Nucleus accumbens (tissue), 56 donors: ENCODE measurements around the gene VEGFD.

ENCODE experiments used
- DNase-seq, 56 donors: peaks; one replicate each; lab custom pipeline; 2025; lab: John Stamatoyannopoulos, UW

VEGFD gene

DNA sequence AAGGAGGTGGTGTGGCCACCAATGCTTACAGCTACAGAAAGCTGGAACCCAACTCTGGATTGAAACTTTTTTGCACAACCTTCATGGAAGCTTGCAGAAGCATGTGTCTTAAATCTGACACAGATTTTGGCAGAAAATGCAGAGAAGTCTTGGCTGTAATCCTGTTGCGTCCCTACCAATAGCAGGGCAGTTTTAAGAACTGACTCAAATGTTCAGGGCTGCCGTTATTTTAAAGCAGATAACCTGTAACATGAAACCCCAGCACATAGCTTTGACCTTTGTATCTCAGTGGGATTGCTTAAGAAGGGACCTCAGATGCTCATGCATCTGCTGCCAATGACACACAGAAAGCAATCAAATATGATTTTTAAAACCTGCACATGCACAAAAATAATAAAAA, at the start of gene VEGFD:
Gene VEGFD, minus strand, starts transcription at position 110 of the 400 bp plus-strand sequence. CDS start 467 bp downstream, outside the sequence.
- no peak for DNase-seq

- DNase-seq: no peak
These were observed 46.4 kb upstream of the VEGFD start for GRCh38 chrX:15430584-15430983.

DNA sequence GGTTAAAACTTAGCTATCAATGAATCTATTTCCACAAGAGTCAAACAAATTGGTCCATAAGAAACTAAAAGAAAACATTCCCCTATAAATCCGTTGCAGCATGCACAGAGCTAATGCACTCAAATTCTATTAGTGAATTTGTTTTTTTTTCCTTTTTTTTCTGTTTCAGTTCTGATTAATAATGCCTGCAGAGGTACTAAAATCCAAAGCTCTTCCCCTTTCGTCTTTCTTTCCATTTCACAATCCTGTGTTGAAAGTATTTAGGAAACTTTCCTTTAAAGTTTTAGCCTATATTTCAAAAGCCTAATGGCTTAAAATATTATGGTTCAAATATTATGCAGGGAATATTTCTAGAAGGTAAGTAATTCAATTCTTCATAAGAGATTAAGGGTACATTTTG, 45.9 kb upstream of the VEGFD start:
- DNase-seq: no peak

GRCh38 chrX:15425024-15425423, 40.8 kb upstream of the VEGFD start:
- DNase-seq: no peak

GRCh38 chrX:15418707-15419181, 34.5 kb upstream of the VEGFD start:
- no peak for DNase-seq

GRCh38 chrX:15418041-15418706, 34.0 kb upstream of the VEGFD start:
- DNase-seq: no peak

DNA sequence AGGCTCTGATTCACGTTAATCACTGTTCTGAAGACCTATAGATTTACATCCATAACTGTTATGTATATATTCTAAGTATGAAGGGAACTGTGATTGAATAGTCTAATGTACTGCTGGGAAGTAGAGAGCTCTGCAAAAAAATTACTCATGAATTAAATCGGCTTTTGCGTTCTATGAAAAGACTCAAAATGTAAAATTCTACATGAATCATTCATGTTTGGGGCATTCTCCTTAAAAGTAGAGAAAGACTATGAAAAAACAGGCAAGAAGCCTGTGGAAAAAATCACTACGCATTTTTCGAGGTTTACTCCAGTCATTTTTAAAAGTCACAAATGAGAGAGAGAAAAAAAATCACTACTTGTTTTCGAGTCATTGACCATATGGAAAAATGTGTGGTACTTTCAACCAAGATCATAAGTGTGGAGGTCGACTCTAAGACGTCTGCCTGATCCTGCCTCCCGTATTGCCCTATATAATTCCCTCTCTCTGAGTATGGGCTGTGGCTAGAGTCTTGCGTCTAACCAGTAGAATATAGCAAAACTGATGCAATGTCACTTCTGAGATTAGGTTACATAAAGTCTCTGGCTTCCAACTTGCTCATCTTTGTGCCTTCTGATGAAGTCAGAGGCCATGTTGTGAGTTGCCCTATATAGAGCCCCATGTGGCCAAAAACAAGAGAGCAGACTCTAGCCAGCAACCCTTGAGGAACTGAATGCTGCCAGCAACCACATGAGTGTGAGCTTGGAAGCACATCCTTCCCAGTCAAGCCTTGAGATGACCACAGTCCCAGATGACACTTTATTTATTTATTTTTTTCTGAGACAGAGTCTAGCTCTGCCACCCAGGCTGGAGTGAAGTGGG, 32.1 kb upstream of the VEGFD start:
- DNase-seq: no peak

DNA sequence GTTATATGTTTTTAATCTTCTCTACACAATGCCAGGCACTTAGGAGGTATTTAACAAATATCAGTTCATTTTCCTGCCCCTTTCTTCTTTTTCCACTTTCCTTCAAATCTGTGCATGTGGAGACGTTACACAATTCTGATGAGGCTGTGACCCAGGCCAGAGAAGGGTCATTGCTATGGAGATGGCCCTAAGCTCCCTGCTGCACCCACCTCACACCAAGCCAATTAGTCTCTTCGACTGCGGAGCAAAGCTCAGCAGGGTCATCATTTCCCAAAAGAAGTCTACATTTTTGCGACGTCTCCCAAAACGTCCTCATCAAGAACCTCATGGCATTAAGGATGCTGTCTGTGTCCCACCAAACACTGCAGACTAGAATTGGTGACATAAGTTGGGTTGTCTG, 28.9 kb upstream of the VEGFD start:
- no peak for DNase-seq

DNA sequence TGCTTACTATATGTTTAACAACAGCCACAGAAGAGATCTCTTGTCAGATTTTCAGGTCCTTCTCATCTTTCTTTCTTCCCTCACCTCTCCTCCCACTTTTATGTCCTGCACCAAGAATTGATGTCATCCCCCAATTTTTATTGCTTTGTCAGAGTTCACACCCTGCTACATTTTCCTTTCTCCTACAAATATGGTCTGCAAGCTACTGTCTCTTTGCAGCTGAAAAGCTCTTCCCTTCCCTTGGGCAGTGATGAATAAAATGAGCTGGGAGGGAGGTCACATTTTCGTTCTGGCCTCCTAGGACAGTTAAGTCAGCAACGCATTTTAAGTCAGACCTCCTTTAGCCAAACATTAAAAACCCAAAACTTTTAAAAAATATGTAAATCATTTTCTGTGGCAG, 26.7 kb upstream of the VEGFD start:
- DNase-seq: no peak

DNA sequence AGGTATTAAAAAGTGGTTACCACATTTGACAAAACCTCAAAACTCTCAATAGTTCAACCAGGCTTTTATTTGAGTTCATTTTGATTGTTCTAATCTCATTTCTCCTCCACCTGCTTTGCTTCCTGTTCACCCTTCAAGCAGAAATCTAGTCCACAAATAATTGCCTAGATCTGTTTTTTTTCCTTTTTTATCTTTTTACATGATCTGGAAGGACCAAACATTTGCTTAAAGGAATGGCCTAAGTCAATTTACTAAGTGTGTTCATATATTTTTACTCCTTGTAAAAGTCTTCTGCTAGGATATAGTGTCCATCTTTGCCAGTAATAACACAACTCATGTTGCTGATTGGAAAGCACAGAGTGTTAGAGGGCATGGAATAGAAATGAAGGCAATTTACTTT, 26.2 kb upstream of the VEGFD start:
- DNase-seq: no peak

DNA sequence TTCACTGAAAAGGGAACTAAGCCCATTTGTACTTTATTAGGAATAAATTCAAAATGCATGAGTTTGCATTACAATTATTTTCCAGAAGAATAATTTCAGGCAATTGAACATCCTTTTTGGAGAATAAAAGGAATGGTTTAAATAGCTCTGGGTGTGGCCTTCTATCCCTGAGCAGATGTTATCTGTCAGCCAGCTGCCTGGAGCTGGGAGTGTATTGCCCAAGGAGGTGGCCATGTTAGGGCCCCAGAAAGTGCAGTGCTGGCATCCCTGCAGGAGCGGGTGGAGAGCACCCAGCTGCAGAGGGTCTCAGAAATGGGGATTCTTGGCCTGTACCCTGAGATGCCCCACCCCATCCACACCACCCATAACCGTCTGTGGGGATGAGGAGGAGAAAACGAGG, 21.6 kb upstream of the VEGFD start:
- no peak for DNase-seq

GRCh38 chrX:15404401-15405096, 20.3 kb upstream of the VEGFD start:
- no peak for DNase-seq

- no peak for DNase-seq
These were observed 17.2 kb upstream of the VEGFD start for GRCh38 chrX:15401378-15401777.

- DNase-seq: no peak
These were observed 15.8 kb upstream of the VEGFD start for GRCh38 chrX:15399962-15400391.

DNA sequence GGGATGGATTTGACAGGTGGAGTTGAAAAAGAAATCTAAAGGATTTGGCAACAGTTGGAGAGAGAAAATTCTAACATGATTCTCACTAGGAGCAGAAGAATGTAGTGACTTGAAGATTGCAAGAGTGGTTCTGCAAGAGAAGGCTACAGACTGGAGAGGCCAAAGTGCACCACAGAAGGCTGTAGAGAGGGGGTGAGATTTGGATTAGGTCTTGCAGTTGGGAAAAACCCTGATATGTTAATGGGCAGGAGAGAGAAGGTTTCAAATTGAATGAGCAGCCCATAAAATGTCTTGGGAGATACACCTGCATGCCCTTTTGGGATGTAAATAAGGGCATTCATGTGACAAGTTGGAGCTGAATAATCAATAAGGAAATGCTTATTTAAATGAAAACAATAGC, 14.7 kb upstream of the VEGFD start:
- DNase-seq: no peak

DNA sequence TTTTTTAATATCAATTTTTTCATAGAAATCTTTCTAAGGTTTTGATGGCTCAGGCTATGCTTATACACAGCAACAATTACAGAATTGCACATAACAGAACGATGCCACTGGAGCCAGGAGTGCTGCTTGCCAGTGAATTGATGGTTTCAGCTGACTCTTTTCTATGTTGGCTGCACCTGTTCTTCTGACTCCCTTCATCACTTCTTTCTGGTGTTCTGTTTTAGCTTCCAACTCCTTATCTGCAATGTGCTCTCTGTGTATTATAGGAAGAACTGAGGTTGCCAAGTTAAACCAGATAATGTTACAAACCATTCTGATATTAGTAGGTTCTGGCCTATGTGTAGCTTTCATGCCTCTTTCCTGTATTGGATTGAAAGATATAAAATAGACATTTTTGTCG, 11.6 kb upstream of the VEGFD start:
- no peak for DNase-seq

DNA sequence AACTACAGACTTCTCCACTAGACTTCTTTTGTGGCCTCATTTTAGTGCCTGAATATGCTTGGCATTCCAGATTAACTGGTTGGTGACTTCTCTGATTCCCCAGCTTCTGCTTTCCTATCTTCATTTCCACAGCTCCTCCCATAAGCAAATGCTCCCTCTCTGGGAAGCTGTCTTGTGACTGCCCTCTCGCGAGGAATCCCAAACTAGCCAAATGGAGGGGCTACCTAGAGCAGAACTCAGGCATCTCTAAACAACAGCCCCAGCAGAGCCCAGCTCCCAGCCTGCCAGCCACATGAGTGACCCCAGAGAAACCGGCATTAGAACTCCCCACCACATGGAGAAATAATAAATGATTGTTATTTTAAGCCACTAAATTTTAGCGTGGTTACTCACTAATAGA, 7.6 kb upstream of the VEGFD start:
- no peak for DNase-seq

DNA sequence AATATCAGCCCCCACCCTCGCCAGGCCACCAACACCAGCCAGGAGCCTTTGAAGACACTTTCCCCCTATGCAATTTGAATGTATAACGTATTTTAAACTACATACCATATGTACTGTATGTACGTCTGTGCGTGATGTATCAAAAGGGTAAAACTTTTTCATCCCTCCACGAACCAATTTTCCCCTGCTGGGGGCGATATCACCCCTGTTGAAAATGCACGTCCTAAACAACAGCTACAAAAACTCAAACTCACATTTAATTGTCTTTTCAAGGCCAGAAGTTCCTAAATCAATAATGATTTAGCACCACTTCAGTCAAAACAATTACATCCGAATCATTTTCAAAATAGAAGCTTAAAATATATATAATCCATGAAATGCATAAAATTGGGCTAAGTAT, 1.4 kb downstream of the VEGFD start:
- no peak for DNase-seq

GRCh38 chrX:15376956-15377355, 7.3 kb downstream of the VEGFD start:
- DNase-seq: no peak

- DNase-seq: no peak
These were observed 10.2 kb downstream of the VEGFD start for GRCh38 chrX:15373976-15374375.
